Measurements from ENCODE around the gene CLTCL1.
"Not testable (repeated sequence)": the region's sequence is repeated elsewhere in the genome, so short reads cannot be mapped to it uniquely, and the experiment has no call there.

CLTCL1 gene

GRCh38 chr22:19291580-19292457 lies at the start of gene CLTCL1:
CLTCL1 (minus strand) TSS chr22:19291719; CDS start chr22:19291641, 78 bp downstream.
- Mint-ChIP-seq H3K36me3 (no peaks in the 10 kb centered on the region), H3K27me3 (peaks cover 16% of the 10 kb centered on the region), H3K4me1 (ENCODE audit: low read depth) (peaks cover 28% of the 10 kb centered on the region), H3K4me3 (peak within 1 kb of the TSS; percentile 91), H3K27ac (peak within 1 kb of the TSS; percentile 78), H3K9me3 (ENCODE audit: low read depth) (no peaks in the 10 kb centered on the region)

DNA sequence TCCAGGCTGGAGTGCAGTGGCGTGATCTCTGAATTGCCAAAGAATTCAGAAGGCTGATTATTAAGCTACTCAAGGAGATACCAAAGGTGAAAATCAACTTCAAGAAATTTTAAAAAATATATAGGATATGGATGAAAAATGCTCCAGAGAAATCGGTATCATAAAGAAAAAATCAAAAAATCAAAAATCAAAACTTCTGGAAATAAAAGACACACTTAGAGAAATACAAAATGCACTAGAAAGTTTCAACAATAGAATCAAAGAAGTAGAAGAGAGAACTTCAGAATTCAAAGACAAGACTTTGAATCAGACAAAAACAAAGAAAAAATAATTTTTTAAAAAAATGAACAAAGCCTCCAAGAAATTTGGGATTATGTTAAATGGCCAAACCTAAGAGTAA lies 45.6 kb upstream of the CLTCL1 start:
- H3K36me3 Mint-ChIP-seq: peaks cover 64% of the 10 kb centered on the region
- H3K4me1 Mint-ChIP-seq (ENCODE audit: low read depth): no peaks in the 10 kb centered on the region
- no peak overlapping the region for H3K27ac Mint-ChIP-seq
- H3K27me3 Mint-ChIP-seq: no peaks in the 10 kb centered on the region
- H3K4me3 Mint-ChIP-seq: no peak overlapping the region
- peaks cover 27% of the 10 kb centered on the region for H3K9me3 Mint-ChIP-seq (ENCODE audit: low read depth)

- Mint-ChIP-seq H3K4me1 (ENCODE audit: low read depth) (no peaks in the 10 kb centered on the region), H3K4me3 (no peak overlapping the region), H3K36me3 (peaks cover 63% of the 10 kb centered on the region), H3K9me3 (ENCODE audit: low read depth) (peaks cover 27% of the 10 kb centered on the region), H3K27ac (no peak overlapping the region), H3K27me3 (no peaks in the 10 kb centered on the region)
Measured at GRCh38 chr22:19336133-19337075, 44.9 kb upstream of the CLTCL1 start.

GRCh38 chr22:19331975-19332374 lies 40.5 kb upstream of the CLTCL1 start:
- no peaks in the 10 kb centered on the region for H3K27me3 Mint-ChIP-seq
- peaks cover 55% of the 10 kb centered on the region for H3K36me3 Mint-ChIP-seq
- H3K9me3 Mint-ChIP-seq (ENCODE audit: low read depth): peaks cover 10% of the 10 kb centered on the region
- H3K4me3 Mint-ChIP-seq: no peak overlapping the region
- no peak overlapping the region for H3K27ac Mint-ChIP-seq
- no peaks in the 10 kb centered on the region for H3K4me1 Mint-ChIP-seq (ENCODE audit: low read depth)

- H3K27me3 Mint-ChIP-seq: no peaks in the 10 kb centered on the region
- peaks cover 10% of the 10 kb centered on the region for H3K9me3 Mint-ChIP-seq (ENCODE audit: low read depth)
- H3K4me3 Mint-ChIP-seq: no peak overlapping the region
- no peaks in the 10 kb centered on the region for H3K4me1 Mint-ChIP-seq (ENCODE audit: low read depth)
- H3K27ac Mint-ChIP-seq: no peak overlapping the region
- H3K36me3 Mint-ChIP-seq: peaks cover 51% of the 10 kb centered on the region
Measured at GRCh38 chr22:19331474-19331873, 40.0 kb upstream of the CLTCL1 start.

DNA sequence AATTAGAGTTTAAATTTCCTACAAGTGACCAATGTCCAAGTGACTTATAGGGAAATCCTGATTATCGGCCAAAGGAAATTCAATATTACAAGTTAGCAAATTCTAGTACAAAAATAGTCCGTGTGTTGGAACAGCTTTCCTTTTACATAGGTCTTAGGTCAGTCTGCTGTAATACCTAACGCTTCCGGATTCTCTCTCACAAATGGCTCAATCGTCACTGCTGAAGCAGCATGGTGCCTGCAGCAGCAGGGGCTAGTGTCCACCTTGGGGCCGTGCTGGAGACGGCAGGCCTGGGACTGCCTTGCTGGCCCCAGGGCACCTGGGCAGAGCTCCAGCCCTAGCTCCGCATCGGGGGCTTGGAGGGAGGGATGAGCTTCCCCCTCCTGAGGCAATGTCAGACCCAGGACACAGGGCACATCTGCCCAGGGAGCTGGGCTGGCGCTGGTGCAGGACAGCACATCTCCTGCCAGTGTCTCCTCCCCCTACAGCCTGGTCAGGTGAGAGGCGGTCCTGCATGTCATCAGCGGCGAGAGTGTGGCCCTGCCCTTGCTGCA lies 39.4 kb upstream of the CLTCL1 start:
- H3K4me3 Mint-ChIP-seq: no peak overlapping the region
- H3K27me3 Mint-ChIP-seq: no peaks in the 10 kb centered on the region
- H3K27ac Mint-ChIP-seq: no peak overlapping the region
- peaks cover 11% of the 10 kb centered on the region for H3K9me3 Mint-ChIP-seq (ENCODE audit: low read depth)
- H3K4me1 Mint-ChIP-seq (ENCODE audit: low read depth): no peaks in the 10 kb centered on the region
- peaks cover 51% of the 10 kb centered on the region for H3K36me3 Mint-ChIP-seq

DNA sequence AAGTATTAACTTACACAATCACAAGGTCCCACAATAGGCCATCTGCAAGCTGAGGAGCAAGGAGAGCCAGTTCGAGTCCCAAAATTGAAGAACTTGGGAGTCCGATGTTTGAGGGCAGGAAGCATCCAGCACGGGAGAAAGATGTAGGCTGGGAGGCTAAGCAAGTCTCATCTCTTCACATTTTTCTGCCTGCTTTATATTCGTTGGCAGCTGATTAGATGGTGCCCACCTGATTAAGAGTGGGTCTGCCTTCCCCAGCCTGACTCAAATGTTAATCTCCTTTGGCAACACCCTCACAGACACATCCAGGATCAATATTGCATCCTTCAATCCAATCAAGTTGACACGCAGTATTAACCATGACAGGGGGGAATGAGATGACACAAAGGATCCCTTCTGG lies 38.7 kb upstream of the CLTCL1 start:
- H3K9me3 Mint-ChIP-seq (ENCODE audit: low read depth); H3K4me3 Mint-ChIP-seq; H3K27me3 Mint-ChIP-seq; H3K4me1 Mint-ChIP-seq (ENCODE audit: low read depth); H3K27ac Mint-ChIP-seq: not testable (repeated sequence)
- H3K36me3 Mint-ChIP-seq: peaks cover 45% of the 10 kb centered on the region

DNA sequence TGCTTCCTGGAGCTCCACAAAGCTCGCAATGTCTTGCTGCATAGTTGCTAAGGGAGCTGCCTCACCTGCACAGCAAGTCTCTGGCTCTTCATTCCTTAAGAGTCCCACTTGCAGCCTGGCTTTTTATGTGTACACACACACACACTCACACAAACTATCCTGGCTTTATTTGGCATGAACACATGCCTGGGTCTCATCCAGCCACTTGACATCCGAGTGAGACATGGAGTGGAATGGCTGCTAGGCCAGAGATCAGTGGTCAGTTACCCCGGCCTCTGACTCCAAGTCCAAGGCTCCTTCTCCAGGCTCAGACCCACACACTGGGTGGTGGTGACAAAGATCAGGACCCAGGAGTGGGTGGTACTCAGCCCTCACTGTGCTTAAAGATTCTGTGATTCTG lies 37.9 kb upstream of the CLTCL1 start:
- peaks cover 42% of the 10 kb centered on the region for H3K36me3 Mint-ChIP-seq

DNA sequence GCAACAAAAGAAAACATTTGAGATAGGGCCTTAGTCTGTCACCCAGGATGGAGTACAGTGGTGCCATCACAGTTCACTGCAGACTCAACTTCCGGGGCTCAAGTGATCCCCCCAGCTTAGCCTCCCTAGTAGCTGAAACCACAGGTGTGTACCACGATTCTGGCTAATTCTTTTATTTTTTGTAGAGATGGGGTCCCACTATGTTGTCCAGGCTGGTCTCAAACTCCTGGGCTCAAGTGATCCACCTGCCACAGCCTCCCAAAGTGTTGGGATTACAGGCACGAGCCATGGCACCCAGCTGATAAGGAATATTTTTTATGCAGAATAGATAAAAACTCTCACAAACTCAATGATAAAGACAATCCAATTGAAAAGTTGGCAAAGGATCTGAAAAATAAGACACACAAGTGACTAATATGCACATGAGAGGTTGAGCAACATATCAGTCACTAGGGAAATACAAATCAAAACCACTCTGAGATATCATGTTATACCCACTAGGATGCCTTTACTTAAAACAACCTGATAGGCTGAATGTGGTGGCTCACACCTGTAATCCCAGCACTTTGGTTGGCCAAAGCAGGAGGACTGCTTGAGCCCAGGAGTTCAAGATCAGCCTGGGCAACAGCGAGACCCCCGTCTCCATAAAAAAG lies 33.9 kb upstream of the CLTCL1 start:
- no peak overlapping the region for H3K27ac Mint-ChIP-seq
- H3K27me3 Mint-ChIP-seq: no peaks in the 10 kb centered on the region
- H3K36me3 Mint-ChIP-seq: peaks cover 23% of the 10 kb centered on the region
- H3K9me3 Mint-ChIP-seq (ENCODE audit: low read depth): peaks cover 3% of the 10 kb centered on the region
- H3K4me3 Mint-ChIP-seq: no peak overlapping the region
- H3K4me1 Mint-ChIP-seq (ENCODE audit: low read depth): no peaks in the 10 kb centered on the region

More for the DNA sequence above, 37.9 kb upstream of the CLTCL1 start:
- Mint-ChIP-seq H3K4me3 (no peak overlapping the region), H3K9me3 (ENCODE audit: low read depth) (peaks cover 6% of the 10 kb centered on the region), H3K27ac (no peak overlapping the region), H3K4me1 (ENCODE audit: low read depth) (no peaks in the 10 kb centered on the region), H3K27me3 (no peaks in the 10 kb centered on the region)

- H3K4me3 Mint-ChIP-seq; H3K9me3 Mint-ChIP-seq (ENCODE audit: low read depth); H3K27me3 Mint-ChIP-seq; H3K4me1 Mint-ChIP-seq (ENCODE audit: low read depth); H3K27ac Mint-ChIP-seq: not testable (repeated sequence)
- H3K36me3 Mint-ChIP-seq: peaks cover 16% of the 10 kb centered on the region
Measured at GRCh38 chr22:19323420-19323819, 31.9 kb upstream of the CLTCL1 start.

- Mint-ChIP-seq H3K4me3 (no peak overlapping the region), H3K9me3 (ENCODE audit: low read depth) (peaks cover 3% of the 10 kb centered on the region), H3K27me3 (no peaks in the 10 kb centered on the region)
Measured at GRCh38 chr22:19321757-19322156, 30.2 kb upstream of the CLTCL1 start.

GRCh38 chr22:19320136-19320535 lies 28.6 kb upstream of the CLTCL1 start:
- not testable (repeated sequence) for H3K4me1 Mint-ChIP-seq (ENCODE audit: low read depth); H3K4me3 Mint-ChIP-seq; H3K27ac Mint-ChIP-seq; H3K27me3 Mint-ChIP-seq; H3K9me3 Mint-ChIP-seq (ENCODE audit: low read depth)
- H3K36me3 Mint-ChIP-seq: peaks cover 13% of the 10 kb centered on the region

More at GRCh38 chr22:19321757-19322156, 30.2 kb upstream of the CLTCL1 start:
- no peak overlapping the region for H3K27ac Mint-ChIP-seq
- no peaks in the 10 kb centered on the region for H3K4me1 Mint-ChIP-seq (ENCODE audit: low read depth)
- peaks cover 14% of the 10 kb centered on the region for H3K36me3 Mint-ChIP-seq

DNA sequence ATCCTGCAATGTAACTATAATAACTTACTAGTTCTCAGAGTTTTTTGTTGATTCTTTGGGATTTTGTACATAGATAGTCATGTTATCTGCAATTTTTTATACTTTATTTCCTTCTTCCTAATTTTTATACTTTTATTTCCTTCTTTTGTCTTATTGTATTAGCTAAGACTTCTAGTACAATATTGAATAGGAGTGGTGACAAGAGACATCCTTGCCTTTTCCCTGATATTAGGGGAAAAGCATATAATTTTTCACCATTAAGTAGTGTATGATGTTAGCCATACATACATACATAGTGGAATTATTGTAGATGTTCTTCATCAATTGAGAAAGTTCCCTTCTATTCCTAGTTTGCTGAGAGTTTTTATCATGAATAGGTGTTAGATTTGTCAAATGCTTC lies 27.8 kb upstream of the CLTCL1 start:
- Mint-ChIP-seq H3K4me1 (ENCODE audit: low read depth) (no peaks in the 10 kb centered on the region), H3K27me3 (peaks cover under 1% of the 10 kb centered on the region), H3K4me3 (no peak overlapping the region), H3K9me3 (ENCODE audit: low read depth) (peaks cover 2% of the 10 kb centered on the region), H3K36me3 (peaks cover 14% of the 10 kb centered on the region), H3K27ac (no peak overlapping the region)

- H3K27me3 Mint-ChIP-seq: peaks cover 1% of the 10 kb centered on the region
- H3K9me3 Mint-ChIP-seq (ENCODE audit: low read depth): peaks cover 5% of the 10 kb centered on the region
- no peaks in the 10 kb centered on the region for H3K4me1 Mint-ChIP-seq (ENCODE audit: low read depth)
- H3K27ac Mint-ChIP-seq: no peak overlapping the region
- H3K4me3 Mint-ChIP-seq: no peak overlapping the region
- peaks cover 16% of the 10 kb centered on the region for H3K36me3 Mint-ChIP-seq
Measured at GRCh38 chr22:19317865-19318264, 26.3 kb upstream of the CLTCL1 start.

Measured in activated naive CD8-positive, alpha-beta T cell (primary cell).